ENCODE measurements around the gene JARID2.

- no peak for TF ChIP-seq E2F4 (CRISPR knock-in tag; IDR thresholded peaks at IDR 0.05; ENCODE audit: low read depth)
- TF ChIP-seq NFE2 (IDR thresholded peaks at IDR 0.05; ENCODE audit: low read depth): no peak
- TF ChIP-seq CTCF (IDR thresholded peaks at IDR 0.05 in 2 of 3, conservative IDR thresholded peaks at IDR 0.05 in 1 of 3; ENCODE audit: insufficient read depth in 2 of 3, low read depth in 1 of 3, low read length in 3 of 3): no peak
- no peak for TF ChIP-seq CEBPB (tag; IDR thresholded peaks at IDR 0.05)
- TF ChIP-seq POU5F1 (IDR thresholded peaks at IDR 0.05; ENCODE audit: borderline replicate concordance, low read depth, low read length, partially characterized antibody): no peak
- TF ChIP-seq ARID3B (CRISPR knock-in tag; IDR thresholded peaks at IDR 0.05; ENCODE audit: borderline replicate concordance): no peak
- no peak for TF ChIP-seq SAP30 (IDR thresholded peaks at IDR 0.05; ENCODE audit: borderline replicate concordance, insufficient read depth, low read depth, low read length, poor library complexity, severe bottlenecking)
- no peak for TF ChIP-seq GABPA (tag; conservative IDR thresholded peaks at IDR 0.05; ENCODE audit: low read depth)
- TF ChIP-seq ZNF316 (IDR thresholded peaks at IDR 0.05): no peak
These were observed 216.4 kb downstream of the JARID2 start for GRCh38 chr6:15462256-15462655.

Data from K562 (cell line).